Activated T-cell treated with anti-CD3 and anti-CD28 coated beads, Interleukin-2, amount 50 U/mL, for 1 hour (primary cell): ENCODE measurements around the gene TMEM150B.

Experiments
- DNase-seq: peaks from one replicate; pipeline ENCODE4 v3.0.0-alpha.2; 2020

Gene TMEM150B

GRCh38 chr19:55325172-55325571 is at the start of gene TMEM150B:
Gene TMEM150B, minus strand, starts transcription at chr19:55325341. Its CDS starts 4,305 bp downstream, at chr19:55321036.
- DNase-seq: no peak

GRCh38 chr19:55373993-55374757 is 49.0 kb upstream of the TMEM150B start:
- no peak for DNase-seq

GRCh38 chr19:55373306-55373992 is 48.3 kb upstream of the TMEM150B start:
- DNase-seq: no peak

- DNase-seq: no peak
Measured at GRCh38 chr19:55372316-55373081, 47.4 kb upstream of the TMEM150B start.

GRCh38 chr19:55370305-55370988 is 45.3 kb upstream of the TMEM150B start, which contains the start of gene IL11:
Gene IL11, minus strand, starts transcription at chr19:55370463. Its CDS starts 153 bp downstream, at chr19:55370310.
- DNase-seq: no peak

- DNase-seq: peak; percentile 46
Measured at GRCh38 chr19:55369653-55370304, 44.6 kb upstream of the TMEM150B start.

- DNase-seq: no peak
Measured at GRCh38 chr19:55368701-55369563, 43.8 kb upstream of the TMEM150B start.

- DNase-seq: no peak
Measured at GRCh38 chr19:55368106-55368505, 43.0 kb upstream of the TMEM150B start.

GRCh38 chr19:55366790-55367189 is 41.6 kb upstream of the TMEM150B start:
- DNase-seq: no peak

- DNase-seq: no peak
Measured at GRCh38 chr19:55365964-55366363, 40.8 kb upstream of the TMEM150B start.

GRCh38 chr19:55365245-55365644 is 40.1 kb upstream of the TMEM150B start:
- DNase-seq: no peak

- DNase-seq: no peak
Measured at GRCh38 chr19:55362990-55363716, 38.0 kb upstream of the TMEM150B start, which contains the start of gene GARIN5B. Gene GARIN5B, minus strand, starts transcription at chr19:55363260. Its CDS starts 194 bp downstream, at chr19:55363066.

- DNase-seq: no peak
Measured at GRCh38 chr19:55362174-55362989, 37.2 kb upstream of the TMEM150B start.

GRCh38 chr19:55360902-55361301 is 35.8 kb upstream of the TMEM150B start:
- DNase-seq: no peak

- no peak for DNase-seq
Measured at GRCh38 chr19:55358943-55359908, 34.1 kb upstream of the TMEM150B start.

- no peak for DNase-seq
Measured at GRCh38 chr19:55358493-55358892, 33.4 kb upstream of the TMEM150B start.

- DNase-seq: no peak
Measured at GRCh38 chr19:55355213-55355821, 30.2 kb upstream of the TMEM150B start.

GRCh38 chr19:55354698-55355212 is 29.6 kb upstream of the TMEM150B start, which contains the start of gene COX6B2:
Gene COX6B2, minus strand, starts transcription at chr19:55354719. Its CDS starts 198 bp downstream, at chr19:55354521.
- peak; percentile 32 for DNase-seq
